Adipose tissue (tissue), 3 donors: ENCODE measurements around the gene RNF223. TPM values are rescaled to one million over a fixed set of nuclear protein-coding genes. Genes with fewer than 3 reads are reported as not detected.
"Not testable (repeated sequence)": the region's sequence is repeated elsewhere in the genome, so short reads cannot be mapped to it uniquely, and the experiment has no call there.

ENCODE experiments used
- H3K27ac ChIP-seq: one replicate; pipeline ENCODE4 v1.5.1; 2013; ENCODE audit warnings: low read depth, low read length
- WGBS, 3 donors: extraction: QIAGEN DNeasy Blood & Tissue Kit; methylation state at CpG; one replicate each; pipeline ENCODE4 v1.1.7; 2013; 5-methylcytosine and 5-hydroxymethylcytosine counted together
- polyA plus RNA-seq, 3 donors: library from polyadenylated mRNA; stranded (reverse); fragments of 200-250 nt; gene quantifications; one replicate each; pipeline ENCODE4 v1.2.3, GENCODE V29; 2013
- donor health status: healthy with polysubstance abuse.
- donor health status: Bipolar disorder and iron deficiency.
- donor health status: healthy.

RNF223 gene
- polyA plus RNA-seq, 3 donors, result 0.05 to 0.30 TPM; not detected in 1

- H3K27ac ChIP-seq, result no peak overlapping the region
- 90 to 93% (median 91%) methylated on average over 51 to 52 of the region's 52 CpGs for WGBS, 3 donors
These were observed 7.5 kb upstream of the RNF223 start for GRCh38 chr1:1081311-1082238.

DNA sequence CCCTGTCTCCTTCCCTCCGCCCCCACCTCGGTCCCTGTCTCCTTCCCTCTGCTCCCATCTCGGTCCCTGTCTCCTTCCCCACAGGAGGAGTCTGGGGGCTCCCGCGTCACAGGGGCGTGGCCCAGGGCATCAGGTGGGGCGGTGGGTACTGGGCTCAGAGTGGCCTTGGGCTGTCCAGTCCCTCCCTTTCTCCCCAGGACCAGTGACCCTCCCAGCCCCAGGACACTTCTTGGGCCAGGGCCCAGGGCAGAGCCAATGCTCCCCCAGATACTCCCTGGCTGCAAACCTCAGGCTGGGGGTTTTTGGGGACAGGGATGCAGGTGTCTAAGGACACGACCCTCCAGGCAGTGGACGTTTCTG lies 6.8 kb upstream of the RNF223 start:
- no peak overlapping the region for H3K27ac ChIP-seq
- WGBS, 3 donors, result 44 to 54% (median 52%) methylated on average over 7 to 9 of the region's 9 CpGs

GRCh38 chr1:1080122-1080757 lies 6.1 kb upstream of the RNF223 start:
- no peak overlapping the region for H3K27ac ChIP-seq
- WGBS, 3 donors, result 3 to 9% (median 4%) methylated on average over 17 to 21 of the region's 23 CpGs

DNA sequence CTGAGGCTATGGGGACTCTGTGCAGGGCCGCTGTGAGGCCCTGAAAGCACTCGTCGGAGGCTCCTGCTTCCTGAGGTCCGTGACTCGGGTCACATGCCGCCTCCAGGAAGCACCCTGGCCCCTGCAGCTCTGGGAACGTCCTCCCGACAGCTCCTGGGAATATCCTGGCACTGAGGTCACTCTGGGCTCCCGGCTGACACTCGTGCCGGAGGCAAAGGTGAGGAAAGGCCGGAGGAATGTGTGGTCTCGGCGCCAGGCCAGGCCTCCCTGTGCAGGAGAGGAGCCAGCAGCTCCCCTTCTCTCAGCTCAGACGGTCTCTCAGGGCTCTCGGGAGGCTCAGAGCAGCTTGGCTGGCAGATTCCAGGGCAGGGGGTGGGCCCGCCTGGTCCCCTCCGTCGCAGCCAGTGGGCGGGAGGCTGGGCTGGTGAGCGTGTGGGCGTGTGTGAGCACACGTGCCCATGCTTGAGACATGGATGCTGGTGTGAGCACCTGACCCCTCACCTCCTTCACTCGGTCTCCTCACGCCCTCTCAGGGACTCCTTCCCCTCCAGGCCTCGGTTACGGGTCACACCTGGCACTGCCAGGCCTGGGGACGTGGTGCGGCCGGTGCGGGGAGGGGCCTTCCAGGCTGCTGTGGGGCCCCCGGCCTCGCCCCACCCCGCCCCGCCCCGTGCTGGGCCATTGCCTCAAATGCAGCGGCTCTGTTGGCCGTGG lies 5.5 kb upstream of the RNF223 start:
- H3K27ac ChIP-seq, result no peak overlapping the region
- 1 to 2% (median 2%) methylated on average over 37 to 38 of the region's 38 CpGs for WGBS, 3 donors

DNA sequence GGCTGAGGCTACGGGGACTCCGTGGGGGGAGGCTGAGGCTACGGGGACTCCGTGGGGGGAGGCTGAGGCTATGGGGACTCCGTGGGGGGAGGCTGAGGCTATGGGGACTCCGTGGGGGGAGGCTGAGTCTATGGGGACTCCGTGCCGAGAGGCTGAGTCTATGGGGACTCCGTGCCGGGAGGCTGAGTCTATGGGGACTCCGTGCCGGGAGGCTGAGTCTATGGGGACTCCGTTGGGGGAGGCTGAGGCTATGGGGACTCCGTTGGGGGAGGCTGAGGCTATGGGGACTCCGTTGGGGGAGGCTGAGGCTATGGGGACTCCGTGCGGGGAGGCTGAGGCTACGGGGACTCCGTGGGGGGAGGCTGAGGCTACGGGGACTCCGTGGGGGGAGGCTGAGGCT lies 3.3 kb upstream of the RNF223 start:
- WGBS, 3 donors, result 13 to 81% methylated on average over 3 to 14 of the region's 21 CpGs; no CpG with 5 or more reads in 1 of the 3 donors
- not testable (repeated sequence) for H3K27ac ChIP-seq

- no peak overlapping the region for H3K27ac ChIP-seq
These were observed 1.2 kb upstream of the RNF223 start for GRCh38 chr1:1075148-1075935.

GRCh38 chr1:1074631-1075147 lies 583 bp upstream of the RNF223 start:
- 71 to 76% (median 76%) methylated on average over 14 of the region's 14 CpGs for WGBS, 3 donors
- no peak overlapping the region for H3K27ac ChIP-seq

More at GRCh38 chr1:1075148-1075935, 1.2 kb upstream of the RNF223 start:
- WGBS, 3 donors, result 48 to 55% (median 52%) methylated on average over 13 to 21 of the region's 21 CpGs

- H3K27ac ChIP-seq, result no peak overlapping the region
- WGBS, 3 donors, result 78 to 79% (median 78%) methylated on average over 26 to 28 of the region's 28 CpGs
These were observed 1.0 kb downstream of the RNF223 start for GRCh38 chr1:1072849-1073742.

- H3K27ac ChIP-seq, result no peak overlapping the region
- WGBS, 3 donors, result 69 to 73% (median 73%) methylated on average over 19 to 21 of the region's 21 CpGs
These were observed 1.7 kb downstream of the RNF223 start for GRCh38 chr1:1072299-1072848.

DNA sequence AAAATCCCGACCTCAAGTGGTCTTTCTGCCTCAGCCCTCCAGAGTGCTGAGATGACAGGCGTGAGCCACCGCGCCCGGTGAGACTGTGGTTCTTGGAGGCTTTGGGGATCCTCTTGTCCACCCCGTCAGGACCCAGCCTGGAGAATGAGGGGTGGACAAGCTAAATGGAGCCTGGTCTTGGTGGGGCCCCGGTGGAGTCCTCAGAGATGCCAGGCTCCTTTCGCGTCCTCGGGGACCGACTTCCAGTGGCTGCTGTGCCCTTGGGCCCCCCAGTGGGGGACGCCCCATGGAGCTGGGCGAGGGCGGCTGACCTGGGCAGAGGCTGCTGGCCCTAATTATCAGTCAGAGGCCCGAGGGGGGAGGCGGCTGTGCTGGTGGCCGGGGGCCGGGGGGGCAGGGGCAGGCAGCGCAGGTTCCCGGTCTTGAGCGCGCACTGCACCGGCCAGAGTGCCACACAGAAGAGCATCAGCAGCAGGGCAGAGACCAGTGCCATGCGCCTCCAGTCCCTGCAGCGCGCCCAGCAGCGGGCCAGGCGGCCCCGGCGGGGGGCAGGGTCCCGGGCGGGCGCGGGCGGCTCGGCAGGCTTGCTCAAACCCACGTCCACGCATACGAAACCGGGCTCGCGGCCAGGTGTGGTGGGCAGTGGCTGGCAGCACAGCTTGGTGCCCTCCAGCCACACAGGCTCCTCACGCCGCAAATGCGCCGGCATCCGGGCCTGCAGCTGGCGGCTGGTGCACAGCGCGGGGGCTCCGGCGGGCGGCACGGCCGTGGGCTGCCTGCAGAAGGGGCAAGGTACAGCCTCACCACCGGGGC lies 2.4 kb downstream of the RNF223 start:
- H3K27ac ChIP-seq, result no peak overlapping the region
- 84 to 86% (median 85%) methylated on average over 44 to 56 of the region's 56 CpGs for WGBS, 3 donors

- 60 to 64% (median 62%) methylated on average over 38 to 40 of the region's 40 CpGs for WGBS, 3 donors
- H3K27ac ChIP-seq, result no peak overlapping the region
These were observed 4.1 kb downstream of the RNF223 start for GRCh38 chr1:1069711-1070676.

- 0 to 5% (median 3%) methylated on average over 40 to 75 of the region's 75 CpGs for WGBS, 3 donors
- H3K27ac ChIP-seq, result no peak overlapping the region
These were observed 4.9 kb downstream of the RNF223 start for GRCh38 chr1:1069056-1069710.

DNA sequence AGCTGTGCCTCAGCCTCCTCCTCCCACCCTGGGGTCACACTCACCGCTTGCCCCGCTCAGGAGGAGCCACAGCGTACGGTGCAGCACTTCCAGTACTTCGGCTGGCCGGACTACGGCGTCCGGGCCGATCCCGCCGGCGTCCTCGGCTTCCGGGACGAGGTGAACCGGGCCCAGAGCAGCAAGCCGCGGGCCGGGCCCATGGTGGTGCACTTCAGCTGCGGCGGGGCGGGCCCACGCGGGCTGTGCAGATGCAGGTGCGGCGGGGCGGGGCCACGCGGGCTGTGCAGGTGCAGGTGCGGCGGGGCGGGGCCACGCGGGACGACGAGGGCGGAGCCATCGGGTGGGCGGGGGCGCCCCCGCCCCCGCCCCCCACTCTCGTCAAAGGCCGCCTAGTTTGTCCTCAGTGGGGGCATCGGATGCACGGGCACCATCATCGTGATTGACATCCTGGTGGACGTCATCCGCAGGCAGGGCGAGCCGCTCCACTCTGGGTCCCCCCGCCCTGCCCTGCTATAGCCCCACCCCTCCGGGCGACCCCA lies 5.5 kb downstream of the RNF223 start:
- whole genome bisulfite sequencing, 3 donors, result 1% methylated on average over 44 to 55 of the region's 55 CpGs
- no peak overlapping the region for H3K27ac ChIP-seq

DNA sequence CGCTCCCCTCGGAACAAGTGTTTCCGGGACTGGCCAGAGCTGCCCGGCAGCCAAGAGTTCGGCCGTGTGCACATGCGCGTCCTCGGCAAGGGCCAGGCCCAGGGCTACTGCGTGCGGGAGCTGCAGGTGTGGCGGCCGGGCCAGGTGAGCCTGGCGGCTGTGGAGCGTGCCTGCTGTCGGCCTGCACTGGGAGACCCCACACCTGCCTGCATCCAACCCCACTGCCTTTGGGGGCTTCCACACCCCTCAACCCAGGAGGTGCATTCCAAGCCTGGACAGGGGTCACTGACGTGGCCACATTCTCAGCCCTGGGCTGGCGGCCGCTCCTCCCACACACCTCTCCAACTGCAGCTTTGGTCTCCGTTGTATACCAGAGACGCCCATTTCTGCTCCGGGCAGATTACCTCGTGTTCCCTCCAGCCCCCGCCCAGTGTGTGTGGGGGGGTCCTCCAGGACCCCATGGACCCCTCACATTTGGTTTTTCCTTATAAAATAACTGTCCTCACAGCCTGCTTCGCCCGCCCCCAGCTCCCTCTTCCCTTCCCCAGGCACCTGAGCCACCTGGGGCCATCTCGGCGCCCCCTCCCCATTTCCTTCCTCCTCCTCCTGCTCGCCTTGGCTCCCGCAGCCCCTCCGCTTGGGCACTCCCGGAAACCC lies 6.1 kb downstream of the RNF223 start:
- H3K27ac ChIP-seq, result no peak overlapping the region
- WGBS, 3 donors, result 54 to 61% (median 56%) methylated on average over 28 to 32 of the region's 32 CpGs
